ENCODE data around the gene BAAT.

GRCh38 chr9:101337237-101337636 lies 47.6 kb downstream of the BAAT start:
- TF ChIP-seq CTCF (IDR thresholded peaks at IDR 0.05; ENCODE audit: low read depth, low read length), result no peak
- no peak for TF ChIP-seq POLR2A (IDR thresholded peaks at IDR 0.05; ENCODE audit: extremely low read depth, insufficient read length)

All from NB4 (cell line).